Measurements from ENCODE around the gene TREM2. TPM values are rescaled to one million over a fixed set of nuclear protein-coding genes. Genes with fewer than 3 reads are reported as not detected.
"Not testable (repeated sequence)": the region's sequence is repeated elsewhere in the genome, so short reads cannot be mapped to it uniquely, and the experiment has no call there.

TREM2 gene
- total RNA-seq, 1 experiment from 2014 or later, result not detected

- DNase-seq (ENCODE audit: low read depth, low spot score), result not testable (repeated sequence)
- in situ Hi-C loops (cut with HindIII; ENCODE audit: low pct_unique_long_range_greater_than_20kb, low sequenced_read_pairs), result loop anchor here (25.0 kb wide), 1 partner anchor 102 kb away; no protein-coding TSS in a partner anchor
These were observed 26.1 kb upstream of the TREM2 start for GRCh38 chr6:41189046-41189445.

DNA sequence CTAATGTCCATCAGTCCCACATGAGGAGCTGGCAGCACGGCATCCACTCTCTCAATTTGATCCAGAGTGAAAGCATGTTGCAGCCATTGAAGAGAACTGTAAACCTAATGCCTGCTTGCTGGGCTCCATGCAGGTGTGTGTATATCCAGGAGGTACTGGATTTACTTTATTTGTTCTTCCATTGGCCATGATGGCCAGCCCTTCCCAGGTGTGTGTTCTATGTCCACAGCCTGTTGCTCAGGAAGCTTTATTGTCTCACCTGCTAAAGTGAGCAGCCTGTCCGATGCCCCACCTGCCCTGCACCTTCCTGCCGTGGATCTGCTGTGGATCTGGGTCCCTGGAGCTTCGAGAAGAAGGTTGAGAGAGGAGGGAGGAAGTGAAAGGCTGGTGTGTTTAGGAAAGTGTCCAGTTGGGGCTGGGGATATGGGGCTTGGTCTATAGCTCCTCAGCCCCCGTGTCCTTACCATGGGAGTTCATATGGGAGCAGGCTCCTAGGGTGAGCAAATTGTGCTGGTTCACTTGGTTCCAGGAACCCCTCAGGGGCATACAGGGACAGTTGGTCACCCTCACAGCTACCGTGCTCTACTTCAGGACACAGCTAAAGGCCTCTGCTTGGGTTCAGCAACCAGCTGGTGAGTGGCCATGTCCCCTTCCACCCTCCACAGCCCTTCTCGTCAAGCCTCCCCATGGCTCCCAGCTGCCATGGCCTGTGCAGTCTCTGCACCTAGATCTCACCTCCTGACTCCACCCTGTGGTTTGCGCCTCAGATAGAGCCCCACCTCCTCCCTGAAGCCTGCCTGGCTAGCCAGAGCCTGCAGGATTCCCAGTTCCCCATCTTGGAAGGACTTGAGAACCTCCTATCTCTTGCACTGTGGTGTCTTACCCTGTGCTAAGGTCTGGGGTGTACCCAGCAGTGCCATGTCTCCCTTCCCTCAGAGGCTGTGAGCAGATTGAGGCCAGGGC is 25.3 kb upstream of the TREM2 start:
- in situ Hi-C loops (cut with HindIII; ENCODE audit: low pct_unique_long_range_greater_than_20kb, low sequenced_read_pairs), result loop anchor here (25.0 kb wide), 1 partner anchor 101 kb away; no protein-coding TSS in a partner anchor
- DNase-seq (ENCODE audit: low read depth, low spot score), result no peak

- in situ Hi-C loops (cut with HindIII; ENCODE audit: low pct_unique_long_range_greater_than_20kb, low sequenced_read_pairs), result loop anchor here (25.0 kb wide), 1 partner anchor 99 kb away; no protein-coding TSS in a partner anchor
- DNase-seq (ENCODE audit: low read depth, low spot score), result no peak
These were observed 23.2 kb upstream of the TREM2 start for GRCh38 chr6:41186031-41186562.

GRCh38 chr6:41184761-41185160 is 21.8 kb upstream of the TREM2 start:
- DNase-seq (ENCODE audit: low read depth, low spot score), result no peak
- in situ Hi-C loops (cut with HindIII; ENCODE audit: low pct_unique_long_range_greater_than_20kb, low sequenced_read_pairs), result loop anchor here (25.0 kb wide), 1 partner anchor 97 kb away; no protein-coding TSS in a partner anchor

DNA sequence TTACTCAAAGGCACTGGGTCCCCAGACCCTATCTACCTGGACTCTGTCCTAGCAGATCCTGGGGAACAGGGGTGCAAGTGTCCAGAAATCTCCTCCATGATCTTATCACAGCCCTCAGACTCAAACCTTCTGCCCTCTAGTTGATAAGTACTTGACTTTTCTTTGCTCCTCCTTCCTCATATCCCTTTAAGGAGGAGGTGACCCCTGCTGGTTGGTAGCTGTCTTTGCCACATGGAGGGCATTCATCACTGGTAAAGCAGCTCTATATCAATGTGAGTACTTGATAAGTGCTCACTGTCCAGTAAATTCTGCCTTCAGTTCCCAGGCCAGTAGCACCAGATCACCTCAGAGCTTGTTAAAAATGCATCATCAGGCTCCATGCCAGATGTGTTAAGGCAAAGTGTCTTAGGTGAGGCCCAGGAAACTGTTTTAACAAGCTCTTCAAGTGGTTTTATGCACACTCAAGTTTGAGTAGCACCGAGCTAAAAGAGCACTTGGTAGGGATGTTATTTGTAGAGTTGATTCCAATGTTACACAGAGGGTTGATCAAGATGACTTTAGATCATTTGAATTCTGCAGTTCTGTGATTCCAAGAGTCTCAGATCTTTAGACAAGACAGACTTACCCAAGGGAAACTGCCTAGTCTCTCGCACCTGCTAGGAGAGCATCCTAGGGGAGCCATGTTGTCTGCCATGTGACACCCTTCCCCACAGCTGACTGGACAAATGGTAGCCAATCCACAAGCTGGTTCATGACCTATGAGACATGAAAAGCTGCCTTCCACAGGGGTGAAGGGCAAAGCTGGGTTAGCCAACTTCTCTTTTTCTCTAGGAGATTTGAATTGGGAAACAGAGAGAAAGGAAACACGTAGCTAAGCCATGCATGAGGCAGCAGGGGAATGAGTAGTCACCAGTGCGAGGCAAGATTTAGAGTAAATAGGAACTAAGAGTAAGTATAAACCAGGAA is 19.4 kb upstream of the TREM2 start:
- in situ Hi-C loops (cut with HindIII; ENCODE audit: low pct_unique_long_range_greater_than_20kb, low sequenced_read_pairs), result loop anchor here (25.0 kb wide), 1 partner anchor 95 kb away; no protein-coding TSS in a partner anchor
- peak; percentile 86 for DNase-seq (ENCODE audit: low read depth, low spot score)

- DNase-seq (ENCODE audit: low read depth, low spot score), result peak; percentile 46
- in situ Hi-C loops (cut with HindIII; ENCODE audit: low pct_unique_long_range_greater_than_20kb, low sequenced_read_pairs), result loop anchor here (25.0 kb wide), 1 partner anchor 94 kb away; no protein-coding TSS in a partner anchor
These were observed 18.6 kb upstream of the TREM2 start for GRCh38 chr6:41181566-41181965.

DNA sequence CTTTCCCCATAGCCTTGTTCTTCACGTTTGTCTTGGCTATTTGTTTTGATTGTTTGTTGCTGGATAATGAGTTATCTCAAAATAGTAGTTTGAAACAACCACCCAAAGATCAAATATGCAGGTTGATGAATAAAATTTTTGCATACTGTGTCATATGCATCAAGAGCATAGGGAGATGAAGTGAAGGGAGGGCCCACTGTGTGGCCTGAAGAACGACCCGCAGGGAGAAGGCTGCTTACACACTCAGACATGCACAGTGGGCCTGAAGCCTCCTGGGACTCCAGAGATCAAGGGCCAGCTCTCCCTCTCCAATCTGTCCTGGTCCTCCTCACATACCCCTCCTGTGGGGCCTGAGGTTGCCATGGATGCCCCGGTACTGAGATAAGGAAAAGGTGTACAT is 16.2 kb upstream of the TREM2 start:
- in situ Hi-C loops (cut with HindIII; ENCODE audit: low pct_unique_long_range_greater_than_20kb, low sequenced_read_pairs), result loop anchor here (25.0 kb wide), 1 partner anchor 92 kb away; no protein-coding TSS in a partner anchor
- DNase-seq (ENCODE audit: low read depth, low spot score), result no peak

GRCh38 chr6:41177695-41178094 is 14.8 kb upstream of the TREM2 start:
- in situ Hi-C loops (cut with HindIII; ENCODE audit: low pct_unique_long_range_greater_than_20kb, low sequenced_read_pairs), result loop anchor here (25.0 kb wide), 1 partner anchor 90 kb away; no protein-coding TSS in a partner anchor
- no peak for DNase-seq (ENCODE audit: low read depth, low spot score)

GRCh38 chr6:41177287-41177686 is 14.4 kb upstream of the TREM2 start:
- in situ Hi-C loops (cut with HindIII; ENCODE audit: low pct_unique_long_range_greater_than_20kb, low sequenced_read_pairs), result loop anchor here (25.0 kb wide), 1 partner anchor 90 kb away; no protein-coding TSS in a partner anchor
- no peak for DNase-seq (ENCODE audit: low read depth, low spot score)

- in situ Hi-C loops (cut with HindIII; ENCODE audit: low pct_unique_long_range_greater_than_20kb, low sequenced_read_pairs), result loop anchor here (25.0 kb wide), 1 partner anchor 89 kb away; no protein-coding TSS in a partner anchor
- no peak for DNase-seq (ENCODE audit: low read depth, low spot score)
These were observed 13.3 kb upstream of the TREM2 start for GRCh38 chr6:41176189-41176588.

- in situ Hi-C loops (cut with HindIII; ENCODE audit: low pct_unique_long_range_greater_than_20kb, low sequenced_read_pairs), result loop anchor here (25.0 kb wide), 1 partner anchor 88 kb away; no protein-coding TSS in a partner anchor
- no peak for DNase-seq (ENCODE audit: low read depth, low spot score)
These were observed 12.2 kb upstream of the TREM2 start for GRCh38 chr6:41175084-41175483.

DNA sequence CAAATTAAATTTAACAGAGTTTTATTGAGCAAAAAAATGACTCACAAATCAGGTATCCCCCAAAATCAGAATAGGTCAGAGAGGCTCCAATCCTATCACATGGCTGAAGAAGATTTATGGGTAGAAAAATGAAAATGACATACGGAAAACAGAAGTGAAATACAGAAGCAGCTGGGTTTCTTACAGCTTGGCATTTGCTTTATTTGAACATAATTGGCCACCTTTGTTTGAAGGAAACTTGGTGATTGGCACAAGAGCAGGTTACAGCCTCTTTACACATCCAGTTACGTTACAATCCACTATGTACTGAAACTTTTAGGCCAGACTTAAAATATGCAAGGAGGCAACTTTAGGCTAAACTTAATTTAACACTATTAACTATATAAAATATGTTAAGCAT is 11.7 kb upstream of the TREM2 start:
- DNase-seq (ENCODE audit: low read depth, low spot score), result no peak
- in situ Hi-C loops (cut with HindIII; ENCODE audit: low pct_unique_long_range_greater_than_20kb, low sequenced_read_pairs), result loop anchor here (25.0 kb wide), 1 partner anchor 87 kb away; no protein-coding TSS in a partner anchor

DNA sequence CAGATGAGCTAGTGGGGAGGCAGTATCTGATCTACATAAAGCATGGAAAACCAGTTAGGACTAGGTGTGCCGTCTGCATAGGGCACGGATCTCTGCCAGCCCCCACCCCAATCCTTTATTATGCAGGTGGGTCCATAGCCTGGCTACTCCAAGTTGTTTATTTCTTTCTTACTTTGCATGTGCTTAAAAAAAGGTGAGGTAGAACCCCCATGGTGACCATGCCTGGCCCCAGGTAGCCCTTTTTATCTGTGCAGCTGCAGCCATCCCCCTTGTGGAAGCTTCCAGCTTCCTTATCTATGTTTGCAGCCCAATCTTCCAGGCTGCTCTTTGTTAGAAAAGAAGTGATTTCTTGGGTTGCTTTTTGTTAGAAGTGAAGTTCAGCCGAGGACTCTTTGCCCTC is 9.0 kb upstream of the TREM2 start:
- in situ Hi-C loops (cut with HindIII; ENCODE audit: low pct_unique_long_range_greater_than_20kb, low sequenced_read_pairs), result no loop called here
- DNase-seq (ENCODE audit: low read depth, low spot score), result no peak

GRCh38 chr6:41170547-41171160 is 7.7 kb upstream of the TREM2 start:
- no peak for DNase-seq (ENCODE audit: low read depth, low spot score)
- in situ Hi-C loops (cut with HindIII; ENCODE audit: low pct_unique_long_range_greater_than_20kb, low sequenced_read_pairs), result no loop called here

DNA sequence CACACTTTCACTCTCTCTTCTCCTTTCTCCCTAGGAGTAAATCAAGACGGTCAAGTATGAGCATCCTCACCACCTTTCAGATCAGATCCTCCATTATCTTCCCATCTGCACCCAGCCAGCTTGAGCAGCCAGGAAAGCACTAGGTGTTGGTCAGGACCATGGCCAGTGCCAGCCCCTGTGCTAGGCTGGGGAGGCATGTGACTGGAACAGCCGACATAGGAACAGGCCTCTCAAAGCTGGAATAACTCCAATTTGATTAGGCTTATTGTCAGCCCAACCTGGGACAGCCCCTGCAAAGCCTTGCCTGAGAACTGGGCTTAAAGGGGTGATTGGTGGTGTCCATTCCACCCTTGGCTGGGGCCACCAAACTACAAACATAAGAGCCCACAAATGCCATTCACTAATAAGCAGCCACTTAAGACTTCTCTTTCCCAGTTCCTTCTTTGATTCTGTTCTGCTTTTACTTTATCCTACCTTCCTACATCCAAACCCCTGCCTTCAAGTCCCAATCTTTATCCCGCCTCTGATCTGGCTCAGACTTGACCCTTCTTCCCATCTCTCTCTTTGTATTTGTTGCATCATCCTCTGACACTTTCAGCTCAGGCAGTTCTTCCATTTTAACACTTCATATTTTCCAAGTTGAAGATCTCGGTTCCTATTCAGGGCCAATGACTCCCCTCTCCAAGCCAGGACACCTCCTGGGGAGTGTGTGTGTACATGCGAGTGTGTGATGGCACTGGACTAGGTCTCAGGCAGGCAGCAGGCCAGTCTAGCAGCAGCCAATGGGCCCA is 4.5 kb upstream of the TREM2 start:
- in situ Hi-C loops (cut with HindIII; ENCODE audit: low pct_unique_long_range_greater_than_20kb, low sequenced_read_pairs), result no loop called here
- DNase-seq (ENCODE audit: low read depth, low spot score), result peak; percentile 34

DNA sequence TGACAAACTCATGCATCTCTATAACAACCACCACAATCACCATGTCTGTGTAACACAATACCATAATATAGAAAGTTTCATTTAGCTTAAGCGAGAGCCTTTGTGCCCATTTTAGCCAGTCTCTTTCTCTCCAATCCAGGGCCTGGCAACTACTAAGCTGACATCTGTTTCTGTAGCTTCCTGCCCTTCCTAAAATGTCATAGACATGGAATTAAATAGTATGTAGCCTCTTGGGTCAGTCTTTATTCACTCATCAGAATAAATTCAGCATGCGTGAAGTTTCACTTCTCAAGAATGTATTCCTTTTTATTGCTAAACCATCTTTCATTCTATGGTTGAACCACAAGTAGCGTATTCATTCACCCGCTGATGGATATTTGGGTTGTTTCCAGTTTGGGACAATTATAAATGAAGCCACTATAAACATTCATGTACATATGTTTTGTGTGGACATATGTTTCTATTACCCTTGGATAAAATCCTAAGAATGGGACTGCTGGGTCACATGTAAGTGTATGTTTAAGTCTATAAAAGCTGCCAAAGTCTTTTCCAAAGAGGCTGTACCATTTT is 1.7 kb upstream of the TREM2 start:
- in situ Hi-C loops (cut with HindIII; ENCODE audit: low pct_unique_long_range_greater_than_20kb, low sequenced_read_pairs), result no loop called here
- DNase-seq (ENCODE audit: low read depth, low spot score), result no peak

Data from SK-MEL-5 (cell line).